ENCODE measurements around the gene MKKS. TPM values are rescaled to one million over a fixed set of nuclear protein-coding genes. Genes with fewer than 3 reads are reported as not detected.
A peak's percentile ranks its signal among the peaks of the same experiment; 100 is the strongest.

The MKKS gene
- polyA plus RNA-seq, 2 of the 4 experiments (the other 2 are of a cell fraction): 24.3 to 85.2 TPM

DNA sequence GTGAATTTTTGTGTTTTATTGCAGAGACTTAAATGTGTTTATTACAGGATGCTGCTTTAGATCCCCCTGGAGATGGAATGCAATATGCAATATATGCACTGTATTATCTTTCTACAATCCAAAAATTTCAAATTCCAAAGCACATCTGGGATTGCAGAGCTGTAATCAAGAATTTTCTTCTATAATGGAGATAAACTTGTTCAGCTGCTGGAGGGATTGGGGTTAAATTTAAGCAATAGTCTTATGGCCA lies 66.4 kb downstream of the MKKS start:
- ATAC-seq (no peak), DNase-seq (ENCODE audit: low read depth in 1 of 2, low spot score in 1 of 2) (no peak), FAIRE-seq (peak; percentile 36)
- Histone ChIP-seq H3K4me1 (peaks cover 55% of the 10 kb centered on the region), H3K4me2 (peak overlapping the region; percentile 8; the same call in 1 of the 3 replicates), H3K4me3 (no peak overlapping the region), H3K27ac (peak overlapping the region; percentile 90 to 93), H3K9me3 (no peaks in the 10 kb centered on the region; the same call in 2 of the 3 replicates)
- POLR2A ChIA-PET: interaction anchor here (1.1 to 2.4 kb wide), 3 partner anchors 15 to 149 kb away, joined by 3 to 10 read pairs (median 8); partner anchors contain the start of genes MKKS, SLX4IP and SNAP25
- no peak for TF ChIP-seq POLR2AphosphoS2 (conservative IDR thresholded peaks at IDR 0.05; ENCODE audit: low read length)
- TF ChIP-seq JUNB (IDR thresholded peaks at IDR 0.05): no peak
- TF ChIP-seq CBX2 (IDR thresholded peaks at IDR 0.05; ENCODE audit: borderline replicate concordance, low read depth): no peak
- no peak for TF ChIP-seq ESRRA (IDR thresholded peaks at IDR 0.05; ENCODE audit: borderline replicate concordance, low read length)
- TF ChIP-seq HOXB5 (CRISPR knock-in tag; IDR thresholded peaks at IDR 0.05): no peak
- TF ChIP-seq FOSL2 (IDR thresholded peaks at IDR 0.05): no peak
- no peak for TF ChIP-seq FOSL2 (CRISPR knock-in tag; IDR thresholded peaks at IDR 0.05)
- no peak for TF ChIP-seq ZSCAN20 (CRISPR knock-in tag; IDR thresholded peaks at IDR 0.05)
- no peak for TF ChIP-seq CEBPB (IDR thresholded peaks at IDR 0.05)
- no peak for TF ChIP-seq MAZ (IDR thresholded peaks at IDR 0.05; ENCODE audit: borderline replicate concordance, low read depth, low read length)
- no peak for TF ChIP-seq JUN (IDR thresholded peaks at IDR 0.05)
- TF ChIP-seq, protein P1, sequence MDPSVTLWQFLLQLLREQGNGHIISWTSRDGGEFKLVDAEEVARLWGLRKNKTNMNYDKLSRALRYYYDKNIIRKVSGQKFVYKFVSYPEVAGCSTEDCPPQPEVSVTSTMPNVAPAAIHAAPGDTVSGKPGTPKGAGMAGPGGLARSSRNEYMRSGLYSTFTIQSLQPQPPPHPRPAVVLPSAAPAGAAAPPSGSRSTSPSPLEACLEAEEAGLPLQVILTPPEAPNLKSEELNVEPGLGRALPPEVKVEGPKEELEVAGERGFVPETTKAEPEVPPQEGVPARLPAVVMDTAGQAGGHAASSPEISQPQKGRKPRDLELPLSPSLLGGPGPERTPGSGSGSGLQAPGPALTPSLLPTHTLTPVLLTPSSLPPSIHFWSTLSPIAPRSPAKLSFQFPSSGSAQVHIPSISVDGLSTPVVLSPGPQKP (IDR thresholded peaks at IDR 0.05; ENCODE audit: low read depth, low read length): no peak
- no peak for TF ChIP-seq HOXA7 (CRISPR knock-in tag; IDR thresholded peaks at IDR 0.05)
- TF ChIP-seq EP300 (IDR thresholded peaks at IDR 0.05): no peak
- no peak for TF ChIP-seq NPAS2 (CRISPR knock-in tag; IDR thresholded peaks at IDR 0.05; ENCODE audit: borderline replicate concordance)
- CTCF ChIA-PET: interaction anchor here (1.0 to 2.5 kb wide), 6 partner anchors 10 to 390 kb away, joined by 3 to 9 read pairs (median 7); no protein-coding TSS in a partner anchor

DNA sequence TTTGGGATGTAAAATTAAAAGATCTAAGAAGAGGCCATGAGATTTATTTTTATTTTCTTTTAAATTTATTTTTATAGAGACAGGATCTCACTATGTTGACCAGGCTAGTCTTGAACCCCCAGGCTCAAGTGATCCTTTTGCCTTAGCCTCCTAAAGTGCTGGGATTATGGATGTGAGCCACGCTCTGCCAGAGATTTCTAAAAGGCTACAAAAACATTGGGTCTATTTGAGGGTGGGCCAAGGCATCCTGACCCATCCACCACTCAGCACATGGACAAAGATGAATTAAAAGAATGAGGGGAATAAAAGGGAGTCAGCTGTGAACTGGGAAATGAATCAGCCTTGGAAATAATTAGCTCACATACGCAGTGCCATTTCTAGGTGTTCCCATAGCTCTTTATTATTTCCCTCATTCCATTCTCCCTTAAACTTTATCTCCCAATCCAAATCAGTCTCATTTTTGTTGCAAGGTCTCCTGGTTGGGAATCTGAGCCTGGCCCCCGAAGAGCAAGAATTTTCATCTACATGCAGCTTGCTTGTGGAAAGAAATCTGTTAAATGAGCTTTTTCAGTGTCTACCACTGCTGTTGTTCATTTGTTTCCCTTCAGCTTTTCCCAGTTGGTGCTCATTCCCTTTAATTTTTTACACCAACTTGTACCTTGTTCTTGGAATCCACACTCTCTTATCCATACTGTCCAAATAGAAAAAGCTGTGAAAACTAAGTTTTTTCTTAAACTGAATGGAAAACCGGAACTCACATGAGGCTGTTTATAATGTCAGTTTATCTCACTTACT lies 66.9 kb downstream of the MKKS start:
- H3K27ac ChIP-seq: peak overlapping the region; percentile 90 to 93
- H3K4me2 ChIP-seq: peak overlapping the region; percentile 8; the same call in 1 of the 3 replicates
- no peak overlapping the region for H3K4me3 ChIP-seq
- 75% methylated on average over 4 of the region's 4 CpGs for WGBS (ENCODE audit: missing lambda C conversion rate)
- CTCF ChIA-PET: interaction anchor here (1.0 to 2.5 kb wide), 7 partner anchors 9 to 389 kb away, joined by 3 to 9 read pairs (median 7); no protein-coding TSS in a partner anchor
- FAIRE-seq (peak; percentile 7), DNase-seq (ENCODE audit: low read depth in 1 of 2, low spot score in 1 of 2) (no peak), ATAC-seq (no peak)
- POLR2A ChIA-PET: interaction anchor here (1.1 to 2.4 kb wide), 3 partner anchors 14 to 149 kb away, joined by 3 to 10 read pairs (median 8); partner anchors contain the start of genes MKKS, SLX4IP and SNAP25
- peaks cover 53% of the 10 kb centered on the region for H3K4me1 ChIP-seq
- TF ChIP-seq EHMT2 (IDR thresholded peaks at IDR 0.05; ENCODE audit: low read depth) (no peak), POLR2A (IDR thresholded peaks at IDR 0.05; ENCODE audit: low read length) (no peak), FOSL2 (IDR thresholded peaks at IDR 0.05) (no peak), FOSL2 (CRISPR knock-in tag; IDR thresholded peaks at IDR 0.05) (no peak), NPAS2 (CRISPR knock-in tag; IDR thresholded peaks at IDR 0.05; ENCODE audit: borderline replicate concordance) (no peak), KDM5A (IDR thresholded peaks at IDR 0.05) (no peak)
- TF ChIP-seq, protein P2, sequence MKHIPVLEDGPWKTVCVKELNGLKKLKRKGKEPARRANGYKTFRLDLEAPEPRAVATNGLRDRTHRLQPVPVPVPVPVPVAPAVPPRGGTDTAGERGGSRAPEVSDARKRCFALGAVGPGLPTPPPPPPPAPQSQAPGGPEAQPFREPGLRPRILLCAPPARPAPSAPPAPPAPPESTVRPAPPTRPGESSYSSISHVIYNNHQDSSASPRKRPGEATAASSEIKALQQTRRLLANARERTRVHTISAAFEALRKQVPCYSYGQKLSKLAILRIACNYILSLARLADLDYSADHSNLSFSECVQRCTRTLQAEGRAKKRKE (CRISPR knock-in tag; IDR thresholded peaks at IDR 0.05; ENCODE audit: low read depth): no peak
- no peaks in the 10 kb centered on the region; the same call in 2 of the 3 replicates for H3K9me3 ChIP-seq

DNA sequence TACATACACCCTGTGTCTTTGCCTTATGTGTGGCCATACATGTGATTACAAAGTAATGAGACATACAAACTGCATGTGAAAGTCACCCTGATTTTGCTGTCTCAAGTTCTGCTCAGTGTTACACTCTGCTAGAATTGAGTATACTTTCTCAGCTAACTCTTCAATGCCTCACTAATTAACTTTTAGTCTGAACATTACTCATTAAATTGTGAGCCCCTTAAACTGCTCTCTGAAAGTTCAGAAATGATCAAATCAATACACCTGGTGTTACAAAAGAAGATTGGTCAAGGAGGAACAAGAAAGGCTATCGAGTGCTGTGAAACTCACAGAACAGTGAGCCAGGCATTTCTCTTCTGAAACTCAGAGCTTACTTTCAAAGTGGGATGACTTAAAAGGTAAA lies 71.3 kb downstream of the MKKS start:
- POLR2A ChIA-PET: no interaction called here
- peak; percentile 54 for FAIRE-seq
- no peak overlapping the region for H3K4me3 ChIP-seq
- no peak for ATAC-seq
- H3K27ac ChIP-seq: peak overlapping the region; percentile 46 to 67
- H3K4me1 ChIP-seq: peaks cover 28% of the 10 kb centered on the region
- WGBS (ENCODE audit: missing lambda C conversion rate): 87% methylated on average over 1 of the region's 1 CpG
- no peak overlapping the region for H3K4me2 ChIP-seq
- no peak for DNase-seq (ENCODE audit: low read depth in 1 of 2, low spot score in 1 of 2)
- CTCF ChIA-PET: interaction anchor here (0.6 kb wide), 1 partner anchor 272 kb away, joined by 3 read pairs; no protein-coding TSS in a partner anchor
- H3K9me3 ChIP-seq: peaks cover 4% of the 10 kb centered on the region; the same call in 2 of the 3 replicates
- TF ChIP-seq BHLHE40 (IDR thresholded peaks at IDR 0.05; ENCODE audit: low read depth, low read length): no peak
- TF ChIP-seq RARB (CRISPR knock-in tag; IDR thresholded peaks at IDR 0.05): no peak
- no peak for TF ChIP-seq TP53 (CRISPR knock-in tag; IDR thresholded peaks at IDR 0.05)
- no peak for TF ChIP-seq HOXB5 (CRISPR knock-in tag; IDR thresholded peaks at IDR 0.05)
- no peak for TF ChIP-seq ZFP36 (IDR thresholded peaks at IDR 0.05; ENCODE audit: borderline replicate concordance, partially characterized antibody)
- TF ChIP-seq MAFK (IDR thresholded peaks at IDR 0.05; ENCODE audit: partially characterized antibody): no peak
- no peak for TF ChIP-seq POLR2A (IDR thresholded peaks at IDR 0.05; ENCODE audit: low read length)
- TF ChIP-seq, protein P1 (IDR thresholded peaks at IDR 0.05; ENCODE audit: low read depth, low read length): no peak
- TF ChIP-seq MYC (IDR thresholded peaks at IDR 0.05; ENCODE audit: borderline replicate concordance, low read length): no peak
- no peak for TF ChIP-seq NPAS2 (CRISPR knock-in tag; IDR thresholded peaks at IDR 0.05; ENCODE audit: borderline replicate concordance)
- TF ChIP-seq, protein P3, sequence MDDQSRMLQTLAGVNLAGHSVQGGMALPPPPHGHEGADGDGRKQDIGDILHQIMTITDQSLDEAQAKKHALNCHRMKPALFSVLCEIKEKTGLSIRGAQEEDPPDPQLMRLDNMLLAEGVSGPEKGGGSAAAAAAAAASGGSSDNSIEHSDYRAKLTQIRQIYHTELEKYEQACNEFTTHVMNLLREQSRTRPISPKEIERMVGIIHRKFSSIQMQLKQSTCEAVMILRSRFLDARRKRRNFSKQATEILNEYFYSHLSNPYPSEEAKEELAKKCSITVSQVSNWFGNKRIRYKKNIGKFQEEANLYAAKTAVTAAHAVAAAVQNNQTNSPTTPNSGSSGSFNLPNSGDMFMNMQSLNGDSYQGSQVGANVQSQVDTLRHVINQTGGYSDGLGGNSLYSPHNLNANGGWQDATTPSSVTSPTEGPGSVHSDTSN (IDR thresholded peaks at IDR 0.05): no peak
- TF ChIP-seq, protein P2 (CRISPR knock-in tag; IDR thresholded peaks at IDR 0.05; ENCODE audit: low read depth): no peak
- no peak for TF ChIP-seq ESRRA (IDR thresholded peaks at IDR 0.05; ENCODE audit: borderline replicate concordance, low read length)
- no peak for TF ChIP-seq EHMT2 (IDR thresholded peaks at IDR 0.05; ENCODE audit: low read depth)
